HG03558 (cell line): ENCODE measurements around the gene KIFAP3.
"Not testable (repeated sequence)": the region's sequence is repeated elsewhere in the genome, so short reads cannot be mapped to it uniquely, and the experiment has no call there.

Source experiments
- ATAC-seq: cut with Tn5 transposase; IDR thresholded peaks from one replicate; pipeline ENCODE4 v1.9.1; 2021; ENCODE audit warnings: moderate number of reproducible peaks; ENCODE audit not compliant: unreplicated experiment; ENCODE audit errors: extremely low read depth

Gene KIFAP3

GRCh38 chr1:170064821-170065220, 9.7 kb downstream of the KIFAP3 start:
- no peak for ATAC-seq

DNA sequence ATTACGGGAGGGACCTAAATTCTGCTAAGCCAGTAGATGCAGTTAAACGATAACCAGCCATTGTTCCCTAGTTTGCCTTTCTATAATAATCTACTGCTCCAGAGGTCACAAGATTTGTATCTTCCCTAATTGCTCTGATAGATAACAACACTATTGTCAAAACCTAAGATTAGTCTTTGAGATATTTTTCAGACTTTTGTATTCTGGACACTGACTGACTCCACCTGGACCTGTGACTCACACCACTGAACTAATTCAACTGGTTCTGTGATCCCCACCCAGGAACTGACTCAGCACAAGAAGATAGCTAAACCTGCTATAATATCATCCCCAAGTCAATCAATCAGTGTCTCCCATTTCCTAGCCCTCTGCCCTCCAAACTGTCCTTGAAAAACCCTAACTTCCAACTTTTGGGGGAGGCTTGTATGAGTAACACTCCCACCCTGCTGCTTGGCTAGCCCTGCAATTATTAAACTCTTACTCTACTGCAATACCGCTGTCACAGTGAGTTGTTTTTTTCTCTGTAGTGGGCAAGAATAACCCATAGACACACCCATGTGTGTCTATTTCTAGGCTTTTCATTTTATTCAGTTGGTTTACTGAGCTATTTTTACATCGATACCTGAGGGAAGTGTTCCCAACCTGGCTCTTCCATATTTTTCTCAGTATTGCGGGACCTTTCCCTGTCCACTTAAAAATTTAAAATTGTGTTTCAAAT, 11.2 kb downstream of the KIFAP3 start:
- no peak for ATAC-seq

- not testable (repeated sequence) for ATAC-seq
Measured at GRCh38 chr1:170061676-170062075, 12.8 kb downstream of the KIFAP3 start.

- ATAC-seq: not testable (repeated sequence)
Measured at GRCh38 chr1:170060015-170060520, 14.4 kb downstream of the KIFAP3 start.

DNA sequence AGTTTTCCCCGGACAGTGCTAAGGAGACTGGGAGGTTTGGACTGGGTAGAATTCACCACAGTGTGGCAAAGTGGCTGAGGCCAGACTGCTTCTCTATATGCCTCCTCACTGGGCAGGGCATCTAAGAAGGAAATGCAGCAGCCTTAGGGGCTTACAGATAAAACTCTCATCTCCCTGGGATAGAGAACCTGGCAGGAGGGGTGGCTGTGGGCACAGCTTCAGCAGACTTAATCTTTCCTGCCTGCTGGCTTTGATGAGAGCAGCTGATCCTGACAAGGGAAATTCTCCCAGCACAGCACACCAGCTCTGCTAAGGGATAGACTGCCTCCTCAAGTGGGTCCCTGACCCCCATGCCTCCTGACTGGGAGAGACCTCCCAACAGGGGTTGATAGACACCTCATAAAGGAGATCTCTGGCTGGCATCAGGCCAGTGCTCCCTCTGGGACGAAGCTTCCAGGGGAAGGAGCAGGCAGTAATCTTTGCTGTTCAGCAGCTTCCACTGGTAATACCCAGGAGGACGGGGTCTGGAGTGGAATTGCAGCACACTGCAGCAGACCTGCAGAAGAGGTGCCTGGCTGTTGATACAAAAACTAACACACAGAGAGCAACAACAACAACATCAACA, 25.2 kb downstream of the KIFAP3 start:
- no peak for ATAC-seq

GRCh38 chr1:170048515-170048914, 26.0 kb downstream of the KIFAP3 start:
- ATAC-seq: no peak

DNA sequence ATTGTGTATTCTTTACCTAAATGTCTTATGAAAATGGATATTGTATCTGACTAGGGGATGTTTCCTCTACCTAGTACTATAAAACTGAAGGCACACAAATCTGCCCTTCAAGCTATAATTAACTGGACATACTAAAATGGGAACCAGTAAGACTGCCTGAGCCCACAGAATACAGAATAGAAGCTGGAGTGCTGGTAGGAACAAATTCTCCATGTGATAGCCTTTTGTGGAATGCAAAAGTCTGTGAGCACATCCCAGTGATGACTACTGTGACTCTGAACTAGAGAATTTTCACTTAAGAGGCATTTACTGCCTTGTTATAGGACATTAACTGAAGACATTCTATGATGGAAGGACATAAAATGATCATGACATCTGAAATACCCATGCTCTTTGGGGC, 30.3 kb downstream of the KIFAP3 start:
- no peak for ATAC-seq

DNA sequence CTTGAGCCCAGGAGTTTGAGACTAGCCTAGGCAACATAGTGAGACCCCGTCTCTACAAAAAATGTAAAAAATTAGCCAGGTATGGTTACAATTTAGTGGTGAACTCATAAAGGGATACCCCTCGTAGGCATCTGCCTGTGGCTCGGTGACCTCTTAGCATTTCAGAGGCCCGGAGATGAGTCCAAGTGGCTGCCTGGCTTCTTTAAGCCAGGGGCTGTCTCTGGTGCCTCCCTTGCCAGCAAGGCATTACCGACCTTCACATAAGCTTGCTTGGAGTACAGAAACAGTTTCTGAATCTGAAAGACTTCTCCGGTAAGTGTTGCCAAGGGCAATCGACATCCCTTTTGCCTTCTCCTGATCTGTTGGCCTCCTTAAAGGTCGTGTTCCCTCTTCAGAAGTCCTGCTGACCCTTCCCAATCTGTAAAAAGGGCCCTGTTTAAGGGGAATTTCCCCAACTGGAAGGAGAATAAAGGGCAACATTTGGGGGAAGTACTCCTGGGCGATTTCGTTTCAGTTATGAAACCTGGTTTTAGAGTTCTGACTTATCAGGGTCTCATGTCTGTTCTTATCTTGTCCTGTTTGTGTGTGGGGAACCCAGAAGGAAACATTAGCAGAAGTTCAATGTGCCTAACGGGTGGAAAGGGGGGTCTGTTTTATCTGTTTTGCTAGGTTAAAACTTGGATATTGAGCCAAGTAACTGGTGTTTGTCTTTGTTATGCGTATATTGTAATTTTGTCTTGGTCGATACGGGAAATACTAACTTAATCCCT, 32.9 kb downstream of the KIFAP3 start:
- ATAC-seq: no peak

DNA sequence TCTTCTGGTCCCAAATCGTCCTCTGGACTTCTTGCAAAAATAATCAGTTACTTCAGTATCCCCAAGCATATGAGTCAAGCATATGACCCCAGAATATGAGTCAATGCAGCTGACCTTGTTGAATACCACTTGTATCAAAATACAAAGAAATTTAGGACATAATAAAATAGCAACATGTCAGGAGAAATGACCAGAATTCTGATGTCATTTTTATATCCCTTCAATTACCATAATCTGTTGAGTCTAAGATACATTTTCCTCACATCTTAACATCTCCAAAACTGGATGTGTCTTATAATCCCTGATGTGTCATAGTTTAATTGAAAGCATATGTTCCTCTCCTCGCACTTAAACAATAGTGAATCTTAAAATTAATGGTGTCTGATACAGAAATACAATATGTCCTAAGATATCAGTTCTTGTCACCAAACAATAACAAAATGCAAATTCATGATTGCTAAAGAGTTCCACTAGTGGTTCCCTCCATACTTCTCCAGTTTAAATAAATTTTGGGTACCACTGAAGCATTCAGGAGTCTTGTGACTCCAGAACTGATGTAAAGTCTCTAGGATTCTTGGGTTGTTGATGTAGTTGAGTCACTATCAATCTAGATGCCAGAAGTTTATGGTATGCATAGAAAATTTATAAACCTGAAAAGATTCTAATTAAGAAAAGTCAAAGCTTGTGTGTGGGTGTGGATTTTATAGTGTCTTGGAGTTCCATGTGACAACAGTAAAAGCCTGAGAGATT, 41.8 kb downstream of the KIFAP3 start:
- no peak for ATAC-seq

- ATAC-seq: no peak
Measured at GRCh38 chr1:170030212-170030611, 44.3 kb downstream of the KIFAP3 start.

GRCh38 chr1:170027760-170028159, 46.7 kb downstream of the KIFAP3 start:
- ATAC-seq: no peak

GRCh38 chr1:170020859-170021258, 53.6 kb downstream of the KIFAP3 start:
- no peak for ATAC-seq

- ATAC-seq: no peak
Measured at GRCh38 chr1:170017478-170017877, 57.0 kb downstream of the KIFAP3 start.

- no peak for ATAC-seq
Measured at GRCh38 chr1:170012920-170013319, 61.6 kb downstream of the KIFAP3 start.

- no peak for ATAC-seq
Measured at GRCh38 chr1:170010443-170010842, 64.1 kb downstream of the KIFAP3 start.

DNA sequence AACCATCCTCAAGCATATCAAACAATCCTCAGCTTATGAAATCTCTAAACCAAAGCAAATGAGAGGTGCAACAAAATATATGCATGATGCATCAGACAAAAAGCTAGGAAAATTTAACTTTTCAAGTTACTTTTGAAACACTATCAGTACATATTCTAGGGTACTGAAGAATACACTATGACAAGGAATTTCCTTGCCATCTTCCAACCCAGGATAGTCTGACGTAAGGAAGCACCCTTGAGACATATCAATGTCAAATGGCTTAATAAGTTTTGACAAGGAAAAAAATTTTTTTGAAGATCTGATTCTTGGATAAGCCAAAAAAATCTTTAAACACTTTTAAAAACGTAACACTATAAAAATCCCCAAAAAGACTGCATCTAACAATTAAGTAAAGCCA, 64.9 kb downstream of the KIFAP3 start:
- no peak for ATAC-seq

DNA sequence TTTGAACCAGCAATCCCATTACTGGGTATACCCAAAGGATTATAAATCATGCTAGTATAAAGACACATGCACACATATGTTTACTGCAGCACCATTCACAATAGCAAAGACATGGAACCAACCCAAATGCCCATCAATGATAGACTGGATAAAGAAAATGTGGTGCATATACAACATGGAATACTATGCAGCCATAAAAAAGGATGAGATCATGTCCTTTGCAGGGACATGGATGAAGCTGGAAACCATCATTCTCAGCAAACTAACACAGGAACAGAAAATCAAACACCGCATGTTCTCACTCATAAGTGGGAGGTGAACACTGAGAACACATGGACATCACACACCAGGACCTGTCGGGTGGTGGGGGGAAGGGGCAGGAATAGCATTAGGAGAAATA, 65.8 kb downstream of the KIFAP3 start:
- not testable (repeated sequence) for ATAC-seq

- ATAC-seq: not testable (repeated sequence)
Measured at GRCh38 chr1:170003270-170003835, 71.1 kb downstream of the KIFAP3 start.

DNA sequence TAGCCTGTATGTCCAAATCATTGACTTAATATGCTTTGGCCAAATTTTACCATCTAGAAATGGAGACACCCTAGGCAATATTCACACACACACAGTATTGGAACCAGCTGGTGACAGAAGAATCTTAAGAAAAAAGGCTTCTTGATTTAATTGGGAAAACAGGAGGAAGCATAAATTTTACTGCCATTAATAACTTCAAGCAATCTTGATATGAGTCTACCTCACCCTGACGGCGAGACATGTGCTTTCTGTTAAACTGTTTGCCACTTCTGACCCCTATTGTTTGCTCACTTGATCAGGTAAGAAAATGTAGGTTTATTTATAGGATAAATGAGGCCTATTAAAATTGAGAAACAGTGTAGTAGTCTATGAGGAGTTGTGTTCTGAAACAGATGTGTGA, 73.2 kb downstream of the KIFAP3 start:
- no peak for ATAC-seq

- ATAC-seq: no peak
Measured at GRCh38 chr1:169999761-170000160, 74.7 kb downstream of the KIFAP3 start.
